H1 (cell line): ENCODE measurements around the gene SEMA3C. TPM values are rescaled to one million over a fixed set of nuclear protein-coding genes. Genes with fewer than 3 reads are reported as not detected.

Source experiments
- CTCF ChIA-PET: fragments of 300-600 bp; sonication (Branson Sonifier 250); formaldehyde crosslinking; loops from one replicate; lab custom pipeline; 2021; ENCODE audit not compliant: partially characterized antibody; lab: Charles Lee
- POLR2A ChIA-PET: fragments of 300-600 bp; sonication (Branson Sonifier 250); formaldehyde crosslinking; loops from one replicate; lab custom pipeline; 2021; ENCODE audit warnings: inconsistent platforms; ENCODE audit not compliant: partially characterized antibody; lab: Charles Lee
- DNase-seq, 2 experiments: peaks; one replicate each; pipeline versions ENCODE4 v3.0.0 to v3.0.0-alpha.2; 2010 to 2022; ENCODE audit warnings: low spot score in 2 of 2, low read depth in 1 of 2, mixed read lengths in 1 of 2
- FAIRE-seq: peaks from 2 replicates; lab custom pipeline; 2011; peaks lifted over from hg19 to GRCh38; lab: Jason Lieb, UNC
- H2AFZ ChIP-seq: 2 replicates; pipeline ENCODE4 v1.8.1; 2012; ENCODE audit warnings: low read length, inconsistent platforms
- H2AK5ac ChIP-seq: 2 replicates; pipeline ENCODE4 v1.6.1; 2013; ENCODE audit warnings: low read depth, low read length
- H2BK120ac ChIP-seq: replicated peaks from 2 replicates; pipeline ENCODE3; 2013; ENCODE audit warnings: low read depth, low read length, inconsistent platforms
- H2BK12ac ChIP-seq: 2 replicates; pipeline ENCODE4 v1.6.1; 2013; ENCODE audit warnings: low read depth, low read length
- H2BK15ac ChIP-seq: 2 replicates; pipeline ENCODE4 v1.6.1; 2013; ENCODE audit warnings: low read length
- H2BK20ac ChIP-seq: 2 replicates; pipeline ENCODE4 v1.6.1; 2013; ENCODE audit warnings: low read length
- H2BK5ac ChIP-seq: 2 replicates; pipeline ENCODE4 v1.6.1; 2013; ENCODE audit warnings: low read depth, low read length
- H3K14ac ChIP-seq: 2 replicates; pipeline ENCODE4 v1.6.1; 2013; ENCODE audit warnings: inconsistent platforms; ENCODE audit not compliant: insufficient read length
- H3K18ac ChIP-seq: 2 replicates; pipeline ENCODE4 v1.6.1; 2013; ENCODE audit warnings: low read length; ENCODE audit errors: extremely low read depth
- H3K23ac ChIP-seq: 2 replicates; pipeline ENCODE4 v1.6.1; 2013; ENCODE audit warnings: inconsistent platforms; ENCODE audit not compliant: insufficient read length
- H3K23me2 ChIP-seq: 2 replicates; pipeline ENCODE4 v1.6.1; 2013; ENCODE audit warnings: low read depth, low read length
- H3K27ac ChIP-seq: 2 replicates; pipeline ENCODE4 v1.6.1; 2011; ENCODE audit warnings: low read depth, low read length, inconsistent platforms
- H3K27me3 ChIP-seq, 4 experiments: replicated peaks in 1 of 4; 1 replicate in 1 of 4; 2 replicates in 3 of 4; pipeline versions ENCODE4 v1.6.1 to v1.8.1; 2011 to 2013; ENCODE audit warnings: low read length in 3 of 4, mild to moderate bottlenecking in 3 of 4, inconsistent platforms in 2 of 4, mixed read lengths in 2 of 4, moderate library complexity in 1 of 4; ENCODE audit not compliant: control insufficient read depth in 3 of 4, insufficient read depth in 3 of 4; ENCODE audit errors: extremely low read depth in 1 of 4
- H3K36me3 ChIP-seq, 4 experiments: 2 replicates each; pipeline versions ENCODE4 v1.6.1 to v1.8.1; 2011 to 2013; ENCODE audit warnings: mild to moderate bottlenecking in 4 of 4, low read length in 3 of 4, moderate library complexity in 2 of 4, control low read depth in 1 of 4, inconsistent platforms in 1 of 4; ENCODE audit not compliant: insufficient read depth in 4 of 4, control insufficient read depth in 2 of 4
- H3K4ac ChIP-seq: replicated peaks from 2 replicates; pipeline ENCODE3; 2013; ENCODE audit warnings: low read length, low read depth, mixed read lengths, inconsistent platforms; ENCODE audit not compliant: insufficient read length
- H3K4me1 ChIP-seq, 4 experiments: replicated peaks in 1 of 4; 1 replicate in 1 of 4; 2 replicates in 3 of 4; pipeline versions ENCODE4 v1.6.1 to v1.8.1; 2011 to 2013; ENCODE audit warnings: low read length in 3 of 4, inconsistent platforms in 2 of 4, mixed read lengths in 1 of 4; ENCODE audit not compliant: insufficient read depth in 4 of 4, control insufficient read depth in 3 of 4
- H3K4me2 ChIP-seq, 2 experiments: 2 replicates each; pipeline versions ENCODE4 v1.6.1 to v1.8.1; 2011 to 2013; ENCODE audit warnings: low read depth in 2 of 2, low read length in 2 of 2, control low read depth in 1 of 2, inconsistent platforms in 1 of 2, mild to moderate bottlenecking in 1 of 2; ENCODE audit not compliant: insufficient read depth in 1 of 2
- H3K4me3 ChIP-seq, 4 experiments: fragments of 200-600, 300-600 bp in 1 of 4; sonication (generic), shearing (Covaris generic), sonication (Bioruptor Twin) in 1 of 4; 2 replicates each; pipeline versions ENCODE4 v1.5.1 to v1.8.1; 2011 to 2016; ENCODE audit warnings: low read length in 4 of 4, low read depth in 3 of 4, control low read depth in 2 of 4, inconsistent platforms in 2 of 4, mild to moderate bottlenecking in 2 of 4, mixed read lengths in 1 of 4, moderate library complexity in 1 of 4; ENCODE audit not compliant: insufficient read depth in 2 of 4; ENCODE audit errors: extremely low read depth in 1 of 4
- H3K56ac ChIP-seq: replicated peaks from 2 replicates; pipeline ENCODE3; 2013; ENCODE audit warnings: low read depth, mild to moderate bottlenecking, mixed read lengths, low read length, inconsistent platforms; ENCODE audit not compliant: insufficient read length
- H3K79me1 ChIP-seq: 2 replicates; pipeline ENCODE4 v1.6.1; 2013; ENCODE audit warnings: low read depth, low read length, control low read depth
- H3K79me2 ChIP-seq, 2 experiments: 2 replicates each; pipeline versions ENCODE4 v1.6.1 to v1.8.1; 2012 to 2013; ENCODE audit warnings: low read length in 2 of 2, mild to moderate bottlenecking in 2 of 2, inconsistent platforms in 1 of 2; ENCODE audit not compliant: insufficient read depth in 2 of 2, control insufficient read depth in 1 of 2
- H3K9ac ChIP-seq, 4 experiments: replicated peaks in 1 of 4; 1 replicate in 1 of 4; 2 replicates in 3 of 4; pipeline versions ENCODE4 v1.6.1 to v1.8.1; 2011 to 2013; ENCODE audit warnings: low read depth in 3 of 4, low read length in 3 of 4, control low read depth in 2 of 4, mild to moderate bottlenecking in 2 of 4, moderate library complexity in 2 of 4, inconsistent platforms in 1 of 4; ENCODE audit errors: extremely low read depth in 1 of 4
- H3K9me3 ChIP-seq, 2 experiments: 2 replicates each; pipeline versions ENCODE4 v1.6.1 to v1.8.1; 2012 to 2013; ENCODE audit warnings: mild to moderate bottlenecking in 2 of 2, moderate library complexity in 2 of 2, control low read depth in 1 of 2, inconsistent platforms in 1 of 2, low read depth in 1 of 2, low read length in 1 of 2, mixed read lengths in 1 of 2; ENCODE audit not compliant: insufficient read depth in 2 of 2
- H4K20me1 ChIP-seq, 2 experiments: replicated peaks in 1 of 2; 2 replicates each; pipeline versions ENCODE3 to v1.8.1; 2011 to 2013; ENCODE audit warnings: inconsistent platforms in 2 of 2, low read length in 2 of 2, mild to moderate bottlenecking in 1 of 2; ENCODE audit not compliant: insufficient read depth in 2 of 2, control insufficient read depth in 1 of 2
- H4K5ac ChIP-seq: 2 replicates; pipeline ENCODE4 v1.6.1; 2013; ENCODE audit warnings: low read length, low read depth, mixed read lengths, inconsistent platforms; ENCODE audit not compliant: insufficient read length
- H4K8ac ChIP-seq: 2 replicates; pipeline ENCODE4 v1.8.0; 2013; ENCODE audit warnings: mild to moderate bottlenecking, moderate library complexity, low read length, inconsistent platforms; ENCODE audit not compliant: insufficient read depth; ENCODE audit errors: extremely low read depth
- H4K91ac ChIP-seq: replicated peaks from 2 replicates; pipeline ENCODE3; 2013; ENCODE audit warnings: low read length, mixed read lengths, inconsistent platforms; ENCODE audit not compliant: insufficient read length
- ASH2L ChIP-seq: fragments of 200-600, 300-600 bp; sonication (generic); IDR thresholded peaks from one replicate; pipeline ENCODE4 v1.7.1; 2017; ENCODE audit warnings: low read length
- E2F6 ChIP-seq: IDR thresholded peaks from 2 replicates; pipeline ENCODE4 v1.6.1; 2012; ENCODE audit warnings: inconsistent platforms
- EP300 ChIP-seq, 2 experiments: IDR thresholded peaks; 1 replicate in 1 of 2; 2 replicates in 1 of 2; pipeline ENCODE4 v1.6.1; 2011 to 2012; ENCODE audit warnings: low read depth in 2 of 2, low read length in 2 of 2, mild to moderate bottlenecking in 2 of 2, borderline replicate concordance in 1 of 2, inconsistent platforms in 1 of 2, moderate library complexity in 1 of 2
- POLR2A ChIP-seq, 2 experiments: IDR thresholded peaks; 1 replicate in 1 of 2; 2 replicates in 1 of 2; pipeline ENCODE4 v1.6.1; 2011; ENCODE audit warnings: low read depth in 2 of 2, low read length in 2 of 2, mild to moderate bottlenecking in 2 of 2; ENCODE audit errors: control extremely low read depth in 1 of 2
- POLR2AphosphoS5 ChIP-seq: IDR thresholded peaks from 2 replicates; pipeline ENCODE4 v1.6.1; 2011; ENCODE audit warnings: low read depth, low read length
- RBBP5 ChIP-seq: IDR thresholded peaks from 2 replicates; pipeline ENCODE4 v1.7.1; 2012; ENCODE audit warnings: low read depth, mild to moderate bottlenecking, inconsistent platforms, low read length, moderate library complexity, borderline replicate concordance
- SIRT6 ChIP-seq: IDR thresholded peaks from one replicate; pipeline ENCODE4 v1.7.1; 2012; ENCODE audit warnings: low read length, inconsistent platforms
- TAF1 ChIP-seq: IDR thresholded peaks from 2 replicates; pipeline ENCODE4 v1.6.1; 2011; ENCODE audit warnings: mild to moderate bottlenecking, low read depth, low read length
- TBP ChIP-seq: IDR thresholded peaks from 2 replicates; pipeline ENCODE4 v1.6.1; 2011; ENCODE audit warnings: low read depth, low read length, improper control_type of control experiment
- WGBS, 2 experiments: shearing (Covaris generic) in 1 of 2; methylation state at CpG; one replicate each; pipeline versions ENCODE4 v1.1.6 to v1.1.7; 2013 to 2015; ENCODE audit warnings: low lambda C conversion rate in 2 of 2, mixed read lengths in 2 of 2, inconsistent platforms in 1 of 2, low coverage in 1 of 2, missing lambda C conversion rate in 1 of 2; ENCODE audit not compliant: insufficient replicate concordance in 2 of 2, insufficient coverage in 1 of 2, insufficient read length in 1 of 2; ENCODE audit errors: extremely low coverage in 1 of 2, missing lambda C conversion rate in 1 of 2; 5-methylcytosine and 5-hydroxymethylcytosine counted together
- long read RNA-seq, 2 experiments: library from RNA in 1 of 2; library from capped mRNA in 1 of 2; stranded (forward); transcript quantifications; one replicate each; pipeline ENCODE4 v2.0.0, GENCODE V29; 2021; ENCODE audit warnings: inconsistent platforms in 1 of 2
- polyA minus RNA-seq, 3 experiments: library from RNA; depleted of rRNA, polyadenylated mRNA; stranded (reverse); fragments of >200 nt; gene quantifications; 1 replicate in 2 of 3; 2 replicates in 1 of 3; pipeline ENCODE4 v1.2.3, GENCODE V29; 2011
- polyA plus RNA-seq, 7 experiments: library from polyadenylated mRNA; depleted of rRNA in 3 of 7; stranded (reverse) in 5 of 7; unstranded in 2 of 7; fragments of >200 nt in 5 of 7; fragments of 200-250 nt in 2 of 7; gene quantifications; 1 replicate in 5 of 7; 2 replicates in 1 of 7; 4 replicates in 1 of 7; pipeline versions ENCODE4 v1.2.1 to v1.2.3, GENCODE V29; 2011 to 2013; ENCODE audit warnings: missing spikeins in 2 of 7, mixed read lengths in 2 of 7
- total RNA-seq: library from RNA; stranded (reverse); fragmentation: NEBNext Ultra II Directional; extraction: Animal tissue kit (Norgen Biotek cat#: 25700); gene quantifications from 2 replicates; pipeline ENCODE4 v1.2.1, GENCODE V29; 2021

The SEMA3C gene
- total RNA-seq (0.98 and 1.4 TPM in 2 replicates), polyA plus RNA-seq (2011; rRNA removed) (0.15 and 0.24 TPM in 2 replicates), polyA minus RNA-seq (2011; rRNA and poly(A)+ RNA removed) (0.95 and 2.3 TPM in 2 replicates)
- polyA plus RNA-seq (2011; cell fraction: cytosol; rRNA removed): 0.40 TPM
- polyA plus RNA-seq (2011; cell fraction: nucleus; rRNA removed): 0.47 TPM
- polyA plus RNA-seq (2012, experiment 1 of 2): 0.33 to 1.1 TPM (median 0.61 TPM) in 4 replicates
- polyA plus RNA-seq (2012, experiment 2 of 2): 0.04 TPM
- 2.5 TPM for polyA plus RNA-seq (2013, experiment 1 of 2)
- 1.8 TPM for polyA plus RNA-seq (2013, experiment 2 of 2)
- 1.1 TPM for polyA minus RNA-seq (2011; cell fraction: cytosol; rRNA and poly(A)+ RNA removed)
- 6.3 TPM for polyA minus RNA-seq (2011; cell fraction: nucleus; rRNA and poly(A)+ RNA removed)
- long read RNA-seq, experiment 1: 0 reads
- long read RNA-seq, experiment 2: 0 reads

GRCh38 chr7:80918909-80919721 is at the start of gene SEMA3C:
Gene SEMA3C, minus strand, starts transcription at chr7:80919051. Its CDS starts 2,270 bp downstream, at chr7:80916781.
- no peak within 1 kb of the TSS for H2BK12ac ChIP-seq
- H3K23ac ChIP-seq: no peak within 1 kb of the TSS
- H4K8ac ChIP-seq: no peak within 1 kb of the TSS
- no peak within 1 kb of the TSS for H3K14ac ChIP-seq
- no peak within 1 kb of the TSS for H2BK20ac ChIP-seq
- WGBS, 2 experiments: 8% methylated on average over 40 of the region's 71 CpGs; no CpG with 5 or more reads in 1 of the 2 experiments
- H2BK15ac ChIP-seq: no peak within 1 kb of the TSS
- H3K27ac ChIP-seq: no peak within 1 kb of the TSS
- no peak within 1 kb of the TSS for H3K56ac ChIP-seq
- no peak within 1 kb of the TSS for H4K91ac ChIP-seq
- H3K4ac ChIP-seq: no peak within 1 kb of the TSS
- no peak within 1 kb of the TSS for H2AK5ac ChIP-seq
- DNase-seq (peak; percentile 77 to 87), FAIRE-seq (no peak)
- H3K36me3 ChIP-seq: no peaks in the 10 kb centered on the region
- ChIA-PET POLR2A (interaction anchor here (0.6 to 1.8 kb wide), 3 partner anchors 10 to 745 kb away, joined by 3 to 6 read pairs (median 3); no protein-coding TSS in a partner anchor), CTCF (interaction anchor here (0.7 to 2.0 kb wide), 9 partner anchors 9 to 1700 kb away, joined by 3 to 7 read pairs (median 5); no protein-coding TSS in a partner anchor)
- peak within 1 kb of the TSS in 3 of 4 experiments; percentile 13 to 72 (median 38); a peak in 4 of 7 replicates for H3K9ac ChIP-seq
- H3K4me3 ChIP-seq: peak within 1 kb of the TSS; percentile 50 to 64 (median 56)
- H3K79me1 ChIP-seq: no peaks in the 10 kb centered on the region
- no peak within 1 kb of the TSS for H2BK120ac ChIP-seq
- peaks cover 0 to 6% (median 4%) of the 10 kb centered on the region in 4 experiments; a peak in 4 of 7 replicates for H3K27me3 ChIP-seq
- peak within 1 kb of the TSS; percentile 82 for H2AFZ ChIP-seq
- H4K20me1 ChIP-seq: no peaks in the 10 kb centered on the region
- H3K4me1 ChIP-seq: peaks cover 0 to 5% (median 2%) of the 10 kb centered on the region in 4 experiments; a peak in 3 of 7 replicates
- no peak within 1 kb of the TSS for H3K18ac ChIP-seq
- H2BK5ac ChIP-seq: no peak within 1 kb of the TSS
- peak within 1 kb of the TSS; percentile 81 to 90 for H3K4me2 ChIP-seq
- H3K79me2 ChIP-seq: no peaks in the 10 kb centered on the region
- H4K5ac ChIP-seq: no peak within 1 kb of the TSS
- H3K23me2 ChIP-seq: peaks cover 5% of the 10 kb centered on the region; the same call in 1 of the 2 replicates
- H3K9me3 ChIP-seq: no peaks in the 10 kb centered on the region
- TF ChIP-seq SIRT6: no peak
- TF ChIP-seq TAF1: peak; percentile 80
- TF ChIP-seq POLR2AphosphoS5: peak; percentile 62; the same call in 1 of the 2 replicates
- TF ChIP-seq EP300 (IDR thresholded peaks at IDR 0.05; ENCODE audit: borderline replicate concordance in 1 of 2, low read depth in 2 of 2, low read length in 2 of 2): 0 out of 3 replicates have a peak, but pooled peaks of 1 of the 2 experiments have one; percentile 39
- TF ChIP-seq E2F6: no peak
- TF ChIP-seq TBP: peak; percentile 87
- peak; percentile 54 for TF ChIP-seq RBBP5
- TF ChIP-seq ASH2L: peak; percentile 14
- peak; percentile 55 to 59; a peak in 2 of 3 replicates for TF ChIP-seq POLR2A (IDR thresholded peaks at IDR 0.05; ENCODE audit: control extremely low read depth in 1 of 2, low read depth in 2 of 2, low read length in 2 of 2)
